ENCODE data around the gene ARHGAP10.

- TF ChIP-seq POLR2AphosphoS5 (IDR thresholded peaks at IDR 0.05), result no peak
- TF ChIP-seq, protein P1, sequence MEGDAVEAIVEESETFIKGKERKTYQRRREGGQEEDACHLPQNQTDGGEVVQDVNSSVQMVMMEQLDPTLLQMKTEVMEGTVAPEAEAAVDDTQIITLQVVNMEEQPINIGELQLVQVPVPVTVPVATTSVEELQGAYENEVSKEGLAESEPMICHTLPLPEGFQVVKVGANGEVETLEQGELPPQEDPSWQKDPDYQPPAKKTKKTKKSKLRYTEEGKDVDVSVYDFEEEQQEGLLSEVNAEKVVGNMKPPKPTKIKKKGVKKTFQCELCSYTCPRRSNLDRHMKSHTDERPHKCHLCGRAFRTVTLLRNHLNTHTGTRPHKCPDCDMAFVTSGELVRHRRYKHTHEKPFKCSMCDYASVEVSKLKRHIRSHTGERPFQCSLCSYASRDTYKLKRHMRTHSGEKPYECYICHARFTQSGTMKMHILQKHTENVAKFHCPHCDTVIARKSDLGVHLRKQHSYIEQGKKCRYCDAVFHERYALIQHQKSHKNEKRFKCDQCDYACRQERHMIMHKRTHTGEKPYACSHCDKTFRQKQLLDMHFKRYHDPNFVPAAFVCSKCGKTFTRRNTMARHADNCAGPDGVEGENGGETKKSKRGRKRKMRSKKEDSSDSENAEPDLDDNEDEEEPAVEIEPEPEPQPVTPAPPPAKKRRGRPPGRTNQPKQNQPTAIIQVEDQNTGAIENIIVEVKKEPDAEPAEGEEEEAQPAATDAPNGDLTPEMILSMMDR (IDR thresholded peaks at IDR 0.05), result no peak
- no peak for TF ChIP-seq POLR2A (IDR thresholded peaks at IDR 0.05; ENCODE audit: low read depth)
Observed at GRCh38 chr4:147717878-147718277, 14.0 kb upstream of the ARHGAP10 start.

Measured in esophagus muscularis mucosa (tissue), 3 donors.